ENCODE measurements around the gene FAM98B. TPM values are rescaled to one million over a fixed set of nuclear protein-coding genes. Genes with fewer than 3 reads are reported as not detected.
A peak's percentile ranks its signal among the peaks of the same experiment; 100 is the strongest.
"Not testable (repeated sequence)": the region's sequence is repeated elsewhere in the genome, so short reads cannot be mapped to it uniquely, and the experiment has no call there.

FAM98B gene
- 10 to 100 TPM; 34.8 to 41.4 TPM for total RNA-seq

- DNase-seq (peak; percentile 92), ATAC-seq (peak; percentile 96)
- CTCF ChIA-PET, result interaction anchor here (0.8 to 5.7 kb wide), 19 partner anchors 11 to 1303 kb away, joined by 3 to 50 read pairs (median 4); partner anchors contain the start of gene RASGRP1
- Mint-ChIP-seq H3K27ac (peak within 1 kb of the TSS; percentile 92), H3K9me3 (ENCODE audit: low read depth) (no peaks in the 10 kb centered on the region), H3K4me1 (peaks cover 34% of the 10 kb centered on the region), H3K36me3 (peaks cover 12% of the 10 kb centered on the region), H3K4me3 (peak within 1 kb of the TSS; percentile 94), H3K27me3 (peaks cover 15% of the 10 kb centered on the region)
These were observed at the start of gene FAM98B for GRCh38 chr15:38453971-38454695. TSS of gene FAM98B (plus strand) at chr15:38454127. CDS start at chr15:38454162, 35 bp downstream.

- Mint-ChIP-seq H3K9me3 (ENCODE audit: low read depth) (no peaks in the 10 kb centered on the region), H3K36me3 (no peaks in the 10 kb centered on the region), H3K4me3 (no peak overlapping the region), H3K27me3 (peaks cover 50% of the 10 kb centered on the region), H3K27ac (no peak overlapping the region), H3K4me1 (no peaks in the 10 kb centered on the region)
- DNase-seq, result no peak
- no peak for ATAC-seq
- CTCF ChIA-PET, result interaction anchor here (0.6 kb wide), 1 partner anchor 46 kb away, joined by 3 read pairs; no protein-coding TSS in a partner anchor
These were observed 47.5 kb upstream of the FAM98B start for GRCh38 chr15:38406436-38406835.

- Mint-ChIP-seq H3K27ac (no peak overlapping the region), H3K36me3 (no peaks in the 10 kb centered on the region), H3K4me1 (no peaks in the 10 kb centered on the region), H3K4me3 (no peak overlapping the region), H3K9me3 (ENCODE audit: low read depth) (no peaks in the 10 kb centered on the region), H3K27me3 (peaks cover 49% of the 10 kb centered on the region)
- DNase-seq, result no peak
- ATAC-seq, result no peak
- CTCF ChIA-PET, result no interaction called here
These were observed 45.4 kb upstream of the FAM98B start for GRCh38 chr15:38408576-38408975.

- H3K4me1 Mint-ChIP-seq, result no peaks in the 10 kb centered on the region
- H3K27me3 Mint-ChIP-seq, result peaks cover 54% of the 10 kb centered on the region
- no peaks in the 10 kb centered on the region for H3K9me3 Mint-ChIP-seq (ENCODE audit: low read depth)
- no peak overlapping the region for H3K4me3 Mint-ChIP-seq
- CTCF ChIA-PET, result interaction anchor here (1.0 to 1.3 kb wide), 2 partner anchors 23 to 29 kb away, joined by 3 to 5 read pairs; no protein-coding TSS in a partner anchor
- ATAC-seq (no peak), DNase-seq (no peak)
- no peak overlapping the region for H3K27ac Mint-ChIP-seq
- no peaks in the 10 kb centered on the region for H3K36me3 Mint-ChIP-seq
These were observed 42.0 kb upstream of the FAM98B start for GRCh38 chr15:38411902-38412301.

GRCh38 chr15:38412466-38412865, 41.5 kb upstream of the FAM98B start:
- ATAC-seq, result no peak
- no peaks in the 10 kb centered on the region for H3K9me3 Mint-ChIP-seq (ENCODE audit: low read depth)
- H3K4me3 Mint-ChIP-seq, result no peak overlapping the region
- H3K36me3 Mint-ChIP-seq, result no peaks in the 10 kb centered on the region
- peaks cover 54% of the 10 kb centered on the region for H3K27me3 Mint-ChIP-seq
- DNase-seq, result no peak
- no peaks in the 10 kb centered on the region for H3K4me1 Mint-ChIP-seq
- CTCF ChIA-PET, result interaction anchor here (1.0 kb wide), 1 partner anchor 29 kb away, joined by 5 read pairs; no protein-coding TSS in a partner anchor
- no peak overlapping the region for H3K27ac Mint-ChIP-seq

DNA sequence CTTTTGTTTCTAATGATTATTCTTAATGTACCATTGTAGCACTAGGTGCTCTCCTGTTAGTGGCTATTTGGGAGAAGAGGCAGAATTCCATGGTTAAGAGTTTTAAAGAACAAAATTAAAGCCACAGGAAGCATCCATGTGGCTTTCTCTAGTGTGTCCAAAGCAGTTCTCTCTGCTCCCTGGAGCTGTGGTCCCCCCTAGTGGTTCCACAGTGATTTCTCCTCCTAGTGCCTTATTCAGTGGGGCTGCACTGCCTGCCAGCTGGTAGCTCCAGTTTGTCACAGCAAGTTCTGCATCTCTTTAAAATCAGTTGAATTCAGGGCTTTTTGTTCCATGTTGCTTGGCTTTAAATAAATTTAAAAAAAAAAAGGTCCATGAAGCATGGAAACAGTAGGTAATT, 39.6 kb upstream of the FAM98B start:
- Mint-ChIP-seq H3K27me3 (peaks cover 55% of the 10 kb centered on the region), H3K27ac (no peak overlapping the region), H3K4me3 (no peak overlapping the region), H3K36me3 (no peaks in the 10 kb centered on the region), H3K9me3 (ENCODE audit: low read depth) (no peaks in the 10 kb centered on the region), H3K4me1 (no peaks in the 10 kb centered on the region)
- DNase-seq (no peak), ATAC-seq (no peak)
- CTCF ChIA-PET, result no interaction called here

GRCh38 chr15:38421069-38421690, 32.7 kb upstream of the FAM98B start:
- ATAC-seq (no peak), DNase-seq (no peak)
- CTCF ChIA-PET, result interaction anchor here (1.6 to 1.8 kb wide), 2 partner anchors 19 to 278 kb away, joined by 3 to 8 read pairs; no protein-coding TSS in a partner anchor
- Mint-ChIP-seq H3K27me3 (peaks cover 44% of the 10 kb centered on the region), H3K9me3 (ENCODE audit: low read depth) (no peaks in the 10 kb centered on the region), H3K36me3 (peaks cover 3% of the 10 kb centered on the region), H3K4me1 (peaks cover 13% of the 10 kb centered on the region), H3K27ac (no peak overlapping the region), H3K4me3 (no peak overlapping the region)

GRCh38 chr15:38424101-38424552, 29.8 kb upstream of the FAM98B start:
- H3K9me3 Mint-ChIP-seq (ENCODE audit: low read depth), result no peaks in the 10 kb centered on the region
- H3K4me3 Mint-ChIP-seq, result no peak overlapping the region
- H3K27ac Mint-ChIP-seq, result no peak overlapping the region
- CTCF ChIA-PET, result interaction anchor here (0.9 to 1.9 kb wide), 4 partner anchors 16 to 340 kb away, joined by 3 to 10 read pairs (median 4); no protein-coding TSS in a partner anchor
- peaks cover 16% of the 10 kb centered on the region for H3K4me1 Mint-ChIP-seq
- ATAC-seq (peak; percentile 33), DNase-seq (no peak)
- H3K27me3 Mint-ChIP-seq, result peaks cover 45% of the 10 kb centered on the region
- peaks cover 3% of the 10 kb centered on the region for H3K36me3 Mint-ChIP-seq

DNA sequence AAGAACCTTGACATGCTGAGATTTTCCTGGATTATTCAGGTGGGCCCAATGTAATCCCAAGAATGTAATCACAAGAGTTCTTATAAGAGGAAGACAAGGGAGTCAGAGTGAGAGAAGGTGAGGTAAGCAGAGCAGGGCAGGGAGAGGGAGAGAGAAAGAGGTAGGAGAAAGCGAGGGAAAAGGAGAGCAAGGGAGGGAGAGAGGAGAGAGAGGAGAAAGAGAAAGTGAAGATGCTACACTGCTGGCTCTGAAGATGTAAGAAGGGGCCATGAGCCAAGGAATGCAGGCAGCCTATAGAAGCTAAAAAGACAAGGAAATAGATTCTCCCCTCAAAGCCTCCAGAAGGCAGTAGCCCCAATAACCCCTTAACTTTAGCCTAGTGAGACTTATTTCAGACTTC, 28.7 kb upstream of the FAM98B start:
- DNase-seq (no peak), ATAC-seq (no peak)
- peaks cover 40% of the 10 kb centered on the region for H3K27me3 Mint-ChIP-seq
- no peak overlapping the region for H3K27ac Mint-ChIP-seq
- no peak overlapping the region for H3K4me3 Mint-ChIP-seq
- CTCF ChIA-PET, result interaction anchor here (1.9 kb wide), 1 partner anchor 15 kb away, joined by 10 read pairs; no protein-coding TSS in a partner anchor
- peaks cover 3% of the 10 kb centered on the region for H3K36me3 Mint-ChIP-seq
- H3K4me1 Mint-ChIP-seq, result peaks cover 16% of the 10 kb centered on the region
- H3K9me3 Mint-ChIP-seq (ENCODE audit: low read depth), result no peaks in the 10 kb centered on the region

DNA sequence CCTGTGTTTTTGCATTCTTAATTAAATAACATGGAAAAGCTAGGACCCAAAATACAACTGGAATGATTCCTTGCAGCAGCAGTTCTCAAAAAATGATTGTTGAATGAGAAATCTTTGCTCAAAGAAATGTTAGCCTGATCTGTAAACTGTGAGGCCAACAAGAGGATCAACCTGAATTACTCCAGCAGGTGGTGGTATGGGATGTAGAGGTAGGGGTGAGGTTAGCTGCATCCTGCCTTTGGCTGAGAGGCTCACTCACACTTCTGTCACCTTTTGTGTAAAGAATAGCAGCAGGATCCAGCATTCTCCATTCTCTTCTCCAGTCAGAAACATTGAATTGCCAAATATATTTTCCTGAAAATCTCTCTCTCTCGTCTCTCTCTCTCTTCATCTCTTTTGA, 26.5 kb upstream of the FAM98B start:
- peaks cover 48% of the 10 kb centered on the region for H3K27me3 Mint-ChIP-seq
- CTCF ChIA-PET, result interaction anchor here (1.2 to 3.4 kb wide), 4 partner anchors 13 to 273 kb away, joined by 3 to 20 read pairs (median 4); no protein-coding TSS in a partner anchor

DNA sequence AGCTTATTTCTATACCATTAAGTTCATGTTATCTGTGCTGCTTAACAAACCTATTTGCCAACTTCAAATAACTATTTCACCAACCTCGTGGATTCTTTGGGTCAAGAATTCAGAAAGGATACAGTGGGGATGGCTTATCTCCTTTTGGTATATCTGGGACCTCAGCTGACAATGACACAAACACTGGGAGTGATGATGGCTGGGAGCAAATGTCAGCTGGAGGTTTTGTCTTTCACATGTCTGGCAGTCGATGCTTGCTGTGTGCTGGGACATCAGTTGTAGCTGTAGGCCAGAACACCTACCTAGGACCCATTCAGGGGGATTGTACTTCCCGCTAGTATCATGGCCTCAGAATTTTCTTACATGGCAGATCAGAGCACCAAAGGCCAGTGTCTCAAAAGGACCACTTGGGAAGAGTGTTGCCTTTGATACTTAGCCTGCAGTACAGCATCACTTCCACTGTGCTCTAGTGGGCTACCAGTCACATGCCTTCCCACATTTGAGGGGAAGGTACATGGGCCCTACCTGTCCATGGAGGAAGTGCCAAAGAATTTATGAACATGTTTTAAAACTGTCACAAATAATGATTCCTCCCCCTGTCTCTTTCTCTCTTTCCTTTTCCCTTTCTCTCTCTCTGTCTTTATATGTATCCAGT, 23.7 kb upstream of the FAM98B start:
- ATAC-seq (no peak), DNase-seq (no peak)
- peaks cover 2% of the 10 kb centered on the region for H3K4me1 Mint-ChIP-seq
- no peak overlapping the region for H3K27ac Mint-ChIP-seq
- H3K9me3 Mint-ChIP-seq (ENCODE audit: low read depth), result no peaks in the 10 kb centered on the region
- CTCF ChIA-PET, result interaction anchor here (0.9 kb wide), 1 partner anchor 10 kb away, joined by 3 read pairs; no protein-coding TSS in a partner anchor
- H3K4me3 Mint-ChIP-seq, result no peak overlapping the region
- peaks cover 61% of the 10 kb centered on the region for H3K27me3 Mint-ChIP-seq
- peaks cover 3% of the 10 kb centered on the region for H3K36me3 Mint-ChIP-seq

More for the DNA sequence above, 26.5 kb upstream of the FAM98B start:
- H3K36me3 Mint-ChIP-seq, result peaks cover 3% of the 10 kb centered on the region
- no peak for ATAC-seq
- H3K4me3 Mint-ChIP-seq, result no peak overlapping the region
- peaks cover 14% of the 10 kb centered on the region for H3K4me1 Mint-ChIP-seq
- H3K9me3 Mint-ChIP-seq (ENCODE audit: low read depth), result no peaks in the 10 kb centered on the region
- no peak overlapping the region for H3K27ac Mint-ChIP-seq
- DNase-seq, result no peak

DNA sequence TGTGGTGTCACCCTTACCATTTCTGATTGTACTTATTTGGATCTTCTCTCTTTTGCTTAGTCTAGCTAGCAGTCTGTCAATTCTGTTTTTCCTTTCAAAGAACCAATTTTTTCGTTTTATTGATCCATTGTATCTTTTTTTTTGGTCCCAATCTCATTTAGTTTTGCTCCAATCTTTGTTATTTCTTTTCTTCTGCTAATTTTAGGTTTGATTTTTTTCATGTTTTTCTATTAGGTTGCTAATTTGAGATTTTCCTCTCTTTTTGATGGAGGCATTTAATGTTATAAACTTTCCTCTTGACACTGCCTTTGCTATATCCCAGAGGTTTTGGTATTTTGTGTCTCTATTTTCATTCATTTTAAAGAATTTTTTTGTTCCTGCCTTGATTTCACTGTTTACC, 16.9 kb upstream of the FAM98B start:
- H3K27me3 Mint-ChIP-seq, result peaks cover 69% of the 10 kb centered on the region
- no peak overlapping the region for H3K27ac Mint-ChIP-seq
- ATAC-seq (no peak), DNase-seq (no peak)
- peaks cover 8% of the 10 kb centered on the region for H3K4me1 Mint-ChIP-seq
- CTCF ChIA-PET, result interaction anchor here (0.6 to 1.3 kb wide), 2 partner anchors 9 to 263 kb away, joined by 3 read pairs; no protein-coding TSS in a partner anchor
- H3K36me3 Mint-ChIP-seq, result no peaks in the 10 kb centered on the region
- H3K4me3 Mint-ChIP-seq, result no peak overlapping the region
- no peaks in the 10 kb centered on the region for H3K9me3 Mint-ChIP-seq (ENCODE audit: low read depth)

- H3K4me3 Mint-ChIP-seq; H3K36me3 Mint-ChIP-seq; H3K9me3 Mint-ChIP-seq (ENCODE audit: low read depth); H3K4me1 Mint-ChIP-seq; H3K27ac Mint-ChIP-seq; ATAC-seq; CTCF ChIA-PET; DNase-seq: not testable (repeated sequence)
- peaks cover 65% of the 10 kb centered on the region for H3K27me3 Mint-ChIP-seq
These were observed 16.3 kb upstream of the FAM98B start for GRCh38 chr15:38437603-38438002.

Data from activated CD8-positive, alpha-beta memory T cell treated with anti-CD3 and anti-CD28 coated beads, Interleukin-2, amount 10 ng/mL, durations not matched to agents 7 days and 5 days (primary cell).